Mesenchymal stem cell (in vitro differentiated cells and primary cell): ENCODE measurements around the gene C2.

Experiments
- DNase-seq: peaks from one replicate; pipeline ENCODE4 v3.0.0-alpha.2; 2013
- H2AFZ ChIP-seq: one replicate; pipeline ENCODE4 v1.6.1; 2013; ENCODE audit warnings: low read depth, mild to moderate bottlenecking, control low read depth, inconsistent platforms, low read length, moderate library complexity
- H2AK5ac ChIP-seq: 2 replicates; pipeline ENCODE4 v1.6.1; 2013; ENCODE audit warnings: low read length, moderate library complexity, mild to moderate bottlenecking, inconsistent platforms; ENCODE audit not compliant: severe bottlenecking
- H2BK120ac ChIP-seq: one replicate; pipeline ENCODE4 v1.6.1; 2013; ENCODE audit warnings: low read depth, mild to moderate bottlenecking, inconsistent platforms, low read length, moderate library complexity
- H2BK12ac ChIP-seq, 2 experiments: one replicate each; pipeline ENCODE4 v1.6.1; 2013; ENCODE audit warnings: inconsistent platforms in 2 of 2, low read length in 2 of 2, mild to moderate bottlenecking in 2 of 2, moderate library complexity in 2 of 2, control low read depth in 1 of 2
- H2BK15ac ChIP-seq: one replicate; pipeline ENCODE4 v1.6.1; 2013; ENCODE audit warnings: mild to moderate bottlenecking, low read depth, inconsistent platforms; ENCODE audit not compliant: poor library complexity, severe bottlenecking
- H2BK5ac ChIP-seq: 2 replicates; pipeline ENCODE4 v1.6.1; 2013; ENCODE audit warnings: low read depth, mild to moderate bottlenecking, low read length, control low read depth, inconsistent platforms; ENCODE audit not compliant: poor library complexity, severe bottlenecking
- H3K14ac ChIP-seq, 2 experiments: one replicate each; pipeline ENCODE4 v1.6.1; 2013; ENCODE audit warnings: inconsistent platforms in 2 of 2, low read length in 2 of 2, control low read depth in 1 of 2, mild to moderate bottlenecking in 1 of 2, moderate library complexity in 1 of 2
- H3K18ac ChIP-seq, 2 experiments: one replicate each; pipeline ENCODE4 v1.6.1; 2013; ENCODE audit warnings: inconsistent platforms in 2 of 2, low read length in 2 of 2, control low read depth in 1 of 2, low read depth in 1 of 2, mild to moderate bottlenecking in 1 of 2
- H3K23ac ChIP-seq, 2 experiments: one replicate each; pipeline ENCODE4 v1.6.1; 2013; ENCODE audit warnings: inconsistent platforms in 2 of 2, low read length in 2 of 2, mild to moderate bottlenecking in 2 of 2, moderate library complexity in 2 of 2, control low read depth in 1 of 2
- H3K27ac ChIP-seq: 2 replicates; pipeline ENCODE4 v1.5.1; 2013; ENCODE audit warnings: mild to moderate bottlenecking, moderate library complexity, low read length, control low read depth, inconsistent platforms; ENCODE audit not compliant: poor library complexity, severe bottlenecking
- H3K27me3 ChIP-seq, 2 experiments: 2 replicates each; pipeline versions ENCODE4 v1.6.1 to v1.7.0; 2013; ENCODE audit warnings: low read length in 2 of 2, mild to moderate bottlenecking in 2 of 2, moderate library complexity in 2 of 2, control low read depth in 1 of 2, inconsistent platforms in 1 of 2; ENCODE audit not compliant: control insufficient read depth in 1 of 2, insufficient read depth in 1 of 2
- H3K36me3 ChIP-seq, 2 experiments: 2 replicates each; pipeline versions ENCODE4 v1.6.1 to v1.7.0; 2013; ENCODE audit warnings: low read length in 2 of 2, control low read depth in 1 of 2, inconsistent platforms in 1 of 2, low read depth in 1 of 2, mild to moderate bottlenecking in 1 of 2; ENCODE audit not compliant: insufficient read depth in 2 of 2, control insufficient read depth in 1 of 2
- H3K4ac ChIP-seq, 2 experiments: one replicate each; pipeline ENCODE4 v1.6.1; 2013; ENCODE audit warnings: inconsistent platforms in 2 of 2, low read length in 2 of 2, mild to moderate bottlenecking in 2 of 2, moderate library complexity in 2 of 2, control low read depth in 1 of 2, low read depth in 1 of 2
- H3K4me1 ChIP-seq: 2 replicates; pipeline ENCODE4 v1.6.1; 2013; ENCODE audit warnings: low read depth, low read length, control low read depth; ENCODE audit not compliant: control insufficient read depth, insufficient read depth
- H3K4me2 ChIP-seq: 2 replicates; pipeline ENCODE4 v1.6.1; 2013; ENCODE audit warnings: low read length, mild to moderate bottlenecking, inconsistent platforms; ENCODE audit not compliant: poor library complexity, severe bottlenecking
- H3K4me3 ChIP-seq, 2 experiments: 2 replicates each; pipeline versions ENCODE4 v1.5.1 to v1.7.0; 2013; ENCODE audit warnings: low read length in 2 of 2, mild to moderate bottlenecking in 2 of 2, control low read depth in 1 of 2, low read depth in 1 of 2; ENCODE audit not compliant: insufficient read depth in 1 of 2
- H3K79me1 ChIP-seq: replicated peaks from 2 replicates; pipeline ENCODE4 v1.6.1; 2013; ENCODE audit warnings: mild to moderate bottlenecking, control low read depth, low read length, inconsistent platforms; ENCODE audit not compliant: poor library complexity, severe bottlenecking
- H3K9ac ChIP-seq: 2 replicates; pipeline ENCODE4 v1.7.0; 2013; ENCODE audit warnings: mild to moderate bottlenecking, low read length, moderate library complexity
- H3K9me3 ChIP-seq: 2 replicates; pipeline ENCODE4 v1.7.0; 2013; ENCODE audit warnings: mild to moderate bottlenecking, low read length; ENCODE audit not compliant: control insufficient read depth
- H4K8ac ChIP-seq: one replicate; pipeline ENCODE4 v1.6.1; 2013; ENCODE audit warnings: inconsistent platforms, mild to moderate bottlenecking, low read length, moderate library complexity
- H4K91ac ChIP-seq: one replicate; pipeline ENCODE4 v1.6.1; 2013; ENCODE audit warnings: mild to moderate bottlenecking, low read length, inconsistent platforms
- WGBS: methylation state at CpG from one replicate; pipeline ENCODE4 v1.1.7; 2013; ENCODE audit warnings: mixed read lengths; 5-methylcytosine and 5-hydroxymethylcytosine counted together

C2 gene

GRCh38 chr6:31899215-31899614 is 28.3 kb upstream of the C2 start:
- H2BK120ac ChIP-seq, result no peak overlapping the region
- H3K36me3 ChIP-seq, result peaks cover 16 to 28% of the 10 kb centered on the region in 2 experiments
- H3K9ac ChIP-seq, result peak overlapping the region; percentile 96
- WGBS, result 87% methylated on average over 5 of the region's 5 CpGs
- H2BK12ac ChIP-seq, result no peak overlapping the region
- peaks cover 18% of the 10 kb centered on the region for H3K79me1 ChIP-seq
- H3K18ac ChIP-seq, result no peak overlapping the region
- no peak overlapping the region for H3K4me2 ChIP-seq
- H2BK15ac ChIP-seq, result no peak overlapping the region
- no peak overlapping the region for H3K27ac ChIP-seq
- H3K4me3 ChIP-seq, result no peak overlapping the region
- H3K27me3 ChIP-seq, result no peaks in the 10 kb centered on the region
- no peak for DNase-seq
- H4K91ac ChIP-seq, result no peak overlapping the region
- H2AK5ac ChIP-seq, result no peak overlapping the region
- H3K9me3 ChIP-seq, result no peaks in the 10 kb centered on the region
- H3K23ac ChIP-seq, result no peak overlapping the region
- no peak overlapping the region for H3K14ac ChIP-seq
- H2BK5ac ChIP-seq, result no peak overlapping the region
- no peak overlapping the region for H2AFZ ChIP-seq
- H3K4me1 ChIP-seq, result peaks cover 24% of the 10 kb centered on the region
- no peak overlapping the region for H3K4ac ChIP-seq
- H4K8ac ChIP-seq, result no peak overlapping the region

GRCh38 chr6:31899882-31900722 is 27.4 kb upstream of the C2 start:
- no peak overlapping the region for H2BK5ac ChIP-seq
- peaks cover 12 to 20% of the 10 kb centered on the region in 2 experiments for H3K36me3 ChIP-seq
- H3K4me3 ChIP-seq, result no peak overlapping the region
- H4K8ac ChIP-seq, result peak overlapping the region; percentile 12
- H3K4me1 ChIP-seq, result peaks cover 24% of the 10 kb centered on the region
- H2BK15ac ChIP-seq, result no peak overlapping the region
- H3K9ac ChIP-seq, result no peak overlapping the region
- H3K18ac ChIP-seq, result no peak overlapping the region
- H3K23ac ChIP-seq, result no peak overlapping the region
- peaks cover 0 to 5% of the 10 kb centered on the region in 2 experiments for H3K27me3 ChIP-seq
- no peak overlapping the region for H3K4me2 ChIP-seq
- no peak for DNase-seq
- no peak overlapping the region for H2AK5ac ChIP-seq
- no peak overlapping the region for H3K4ac ChIP-seq
- no peak overlapping the region for H4K91ac ChIP-seq
- H3K14ac ChIP-seq, result no peak overlapping the region
- no peak overlapping the region for H2BK120ac ChIP-seq
- peaks cover 18% of the 10 kb centered on the region for H3K79me1 ChIP-seq
- no peak overlapping the region for H2BK12ac ChIP-seq
- no peak overlapping the region for H3K27ac ChIP-seq
- no peaks in the 10 kb centered on the region for H3K9me3 ChIP-seq
- 94% methylated on average over 44 of the region's 49 CpGs for WGBS
- H2AFZ ChIP-seq, result no peak overlapping the region

GRCh38 chr6:31900917-31901414 is 26.6 kb upstream of the C2 start:
- Histone ChIP-seq H3K9ac (peak overlapping the region; percentile 88), H3K4me1 (peaks cover 24% of the 10 kb centered on the region), H2BK15ac (peak overlapping the region; percentile 41), H3K14ac (no peak overlapping the region), H3K79me1 (peaks cover 15% of the 10 kb centered on the region), H3K27ac (no peak overlapping the region), H3K18ac (peak overlapping the region in 1 of 2 experiments; percentile 25), H2AFZ (no peak overlapping the region), H2BK12ac (peak overlapping the region in 1 of 2 experiments; percentile 8), H3K36me3 (peaks cover 3 to 20% of the 10 kb centered on the region in 2 experiments), H3K4me2 (peak overlapping the region; percentile 71), H3K4ac (peak overlapping the region in 1 of 2 experiments; percentile 24), H3K9me3 (no peaks in the 10 kb centered on the region), H3K23ac (no peak overlapping the region), H4K91ac (peak overlapping the region; percentile 72), H3K4me3 (peak overlapping the region; percentile 64 to 85), H2BK5ac (no peak overlapping the region), H3K27me3 (peaks cover 0 to 9% of the 10 kb centered on the region in 2 experiments), H4K8ac (no peak overlapping the region), H2AK5ac (no peak overlapping the region), H2BK120ac (peak overlapping the region; percentile 89)
- WGBS, result 82% methylated on average over 26 of the region's 29 CpGs
- DNase-seq, result no peak

GRCh38 chr6:31901415-31901952 is 26.0 kb upstream of the C2 start:
- Histone ChIP-seq H2BK120ac (peak overlapping the region; percentile 89), H3K4me3 (peak overlapping the region; percentile 64 to 85), H3K4me2 (peak overlapping the region; percentile 71), H3K9me3 (no peaks in the 10 kb centered on the region), H2BK5ac (peak overlapping the region; percentile 24), H4K91ac (peak overlapping the region; percentile 85), H2AK5ac (no peak overlapping the region), H3K14ac (no peak overlapping the region), H3K4me1 (peaks cover 20% of the 10 kb centered on the region), H4K8ac (peak overlapping the region; percentile 90), H3K79me1 (peaks cover 11% of the 10 kb centered on the region), H3K36me3 (peaks cover 0 to 15% of the 10 kb centered on the region in 2 experiments), H2BK15ac (peak overlapping the region; percentile 41), H3K27ac (no peak overlapping the region), H3K27me3 (peaks cover 0 to 14% of the 10 kb centered on the region in 2 experiments), H3K23ac (no peak overlapping the region), H2BK12ac (no peak overlapping the region), H3K4ac (peak overlapping the region in 1 of 2 experiments; percentile 32), H3K9ac (peak overlapping the region; percentile 88), H2AFZ (no peak overlapping the region), H3K18ac (peak overlapping the region; percentile 60 to 63)
- WGBS, result 0% methylated on average over 8 of the region's 45 CpGs
- peak; percentile 55 for DNase-seq
